Subcutaneous adipose tissue (tissue), 4 donors: ENCODE data around the gene PATZ1. TPM values are rescaled to one million over a fixed set of nuclear protein-coding genes. Genes with fewer than 3 reads are reported as not detected.

Experiments used
- small RNA-seq: library from RNA; depleted of rRNA; stranded (forward); fragments of <200 nt; gene quantifications from one replicate; pipeline ENCODE3, GENCODE V24; 2016
- total RNA-seq, 4 donors: library from RNA; depleted of rRNA; stranded (reverse); fragments of >200 nt; gene quantifications; one replicate each; pipeline ENCODE4 v1.1.0, GENCODE V29; 2016

The PATZ1 gene
- total RNA-seq, 4 donors from 2014 or later = 10.0 to 17.9 (median 14.1) TPM

Small RNA genes lying within 50 kb of the gene (small RNA-seq; reads per million reads assigned to genes)
- gene RNA5SP496 (not detected), gene RNU6-338P (not detected)

Other genes starting within 250 kb of the PATZ1 start
- gene SELENOM, start 238.8 kb downstream of the PATZ1 start, total RNA-seq = 100 to 1,000 TPM; 226 to 360 (median 279) TPM
- gene INPP5J, start 223.4 kb downstream of the PATZ1 start, total RNA-seq = not detected
- gene PLA2G3, start 205.8 kb downstream of the PATZ1 start, total RNA-seq = not detected
- 10 to 100 TPM; 29.1 to 49.1 (median 32.6) TPM for gene RNF185, start 186.2 kb downstream of the PATZ1 start, total RNA-seq
- gene LIMK2, start 134.0 kb downstream of the PATZ1 start, total RNA-seq = 10 to 100 TPM; 15.4 to 26.4 (median 22.6) TPM
- gene PIK3IP1, start 53.9 kb downstream of the PATZ1 start, total RNA-seq = 100 to 1,000 TPM in 2 of 4 donors, 10 to 100 TPM in 2; 39.9 to 179 (median 98.4) TPM
- 10 to 100 TPM; 43.5 to 78.8 (median 62.3) TPM for gene DRG1, start 53.3 kb upstream of the PATZ1 start, total RNA-seq
- 10 to 100 TPM; 10.5 to 19.6 (median 15.3) TPM for gene EIF4ENIF1, start 143.5 kb upstream of the PATZ1 start, total RNA-seq
- 10 to 100 TPM in 3 of 4 donors, 1 to 10 TPM in 1; 7.8 to 28.3 (median 23.2) TPM for gene SFI1, start 150.2 kb upstream of the PATZ1 start, total RNA-seq